DMS79 (cell line): ENCODE data around the gene HDAC4.

ENCODE experiments used
- DNase-seq: peaks from one replicate; lab custom pipeline; 2025; lab: John Stamatoyannopoulos, UW

The HDAC4 gene

DNA sequence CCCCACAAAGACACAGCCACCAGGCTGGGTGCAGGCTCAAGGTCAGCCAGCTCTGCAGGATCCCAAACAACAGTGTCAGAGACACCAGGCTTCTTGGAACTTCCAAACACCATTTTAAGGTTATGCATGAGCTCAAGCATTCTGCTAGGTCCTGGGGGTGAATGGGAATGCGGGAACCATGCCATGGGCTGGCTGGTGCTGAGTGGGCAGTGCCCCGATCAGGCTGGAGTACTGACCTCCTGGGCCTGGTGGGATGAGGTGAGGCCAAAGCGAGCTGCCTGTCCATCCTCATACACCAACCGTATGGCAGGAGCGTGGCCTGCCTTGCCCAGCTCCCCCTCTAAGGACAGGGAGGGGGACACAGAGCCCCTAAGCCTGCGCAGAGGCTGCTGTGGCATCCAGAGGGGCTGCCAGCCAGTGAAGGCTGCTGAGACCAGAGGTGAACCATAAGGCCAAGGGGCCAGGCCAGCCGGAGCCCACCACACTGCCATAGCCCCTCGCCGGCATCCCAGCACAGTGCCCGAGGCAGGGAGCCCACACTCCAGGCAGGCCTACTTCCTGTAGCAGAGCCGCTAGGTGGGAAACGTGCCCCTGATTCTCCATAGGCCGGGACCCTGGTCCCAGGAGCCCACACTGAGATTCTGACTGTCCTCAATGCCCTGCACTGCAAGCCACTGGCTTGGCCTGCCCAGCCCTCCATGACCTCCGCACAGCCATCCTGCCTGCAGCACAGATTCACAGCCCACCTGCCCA, 135.0 kb downstream of the HDAC4 start:
- no peak for DNase-seq

- no peak for DNase-seq
Observed at GRCh38 chr2:239264838-239265651, 135.8 kb downstream of the HDAC4 start.

- peak; percentile 6 for DNase-seq
Observed at GRCh38 chr2:239264492-239264837, 136.4 kb downstream of the HDAC4 start.

GRCh38 chr2:239263669-239264491, 136.9 kb downstream of the HDAC4 start:
- DNase-seq = no peak

DNA sequence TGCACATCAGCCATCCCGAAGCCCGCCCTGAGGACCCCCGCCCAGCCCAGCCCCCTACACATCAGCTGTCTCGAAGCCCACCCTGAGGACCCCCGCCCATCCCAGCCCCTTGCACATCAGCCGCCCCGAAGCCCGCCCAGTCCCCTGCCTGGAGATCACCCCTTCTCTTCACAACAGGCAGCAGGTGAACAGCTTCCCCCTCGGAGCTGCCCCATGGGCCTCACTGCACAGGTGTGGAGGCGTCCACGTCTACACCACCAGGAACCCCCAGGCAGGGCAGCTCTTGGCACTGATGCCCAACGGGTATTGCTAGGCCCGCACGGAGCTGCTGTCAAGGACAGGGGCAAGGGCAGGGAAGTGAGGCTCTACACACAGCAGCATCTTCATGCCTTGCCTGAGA, 137.6 kb downstream of the HDAC4 start:
- DNase-seq = no peak

GRCh38 chr2:239262484-239263230, 138.2 kb downstream of the HDAC4 start:
- no peak for DNase-seq

DNA sequence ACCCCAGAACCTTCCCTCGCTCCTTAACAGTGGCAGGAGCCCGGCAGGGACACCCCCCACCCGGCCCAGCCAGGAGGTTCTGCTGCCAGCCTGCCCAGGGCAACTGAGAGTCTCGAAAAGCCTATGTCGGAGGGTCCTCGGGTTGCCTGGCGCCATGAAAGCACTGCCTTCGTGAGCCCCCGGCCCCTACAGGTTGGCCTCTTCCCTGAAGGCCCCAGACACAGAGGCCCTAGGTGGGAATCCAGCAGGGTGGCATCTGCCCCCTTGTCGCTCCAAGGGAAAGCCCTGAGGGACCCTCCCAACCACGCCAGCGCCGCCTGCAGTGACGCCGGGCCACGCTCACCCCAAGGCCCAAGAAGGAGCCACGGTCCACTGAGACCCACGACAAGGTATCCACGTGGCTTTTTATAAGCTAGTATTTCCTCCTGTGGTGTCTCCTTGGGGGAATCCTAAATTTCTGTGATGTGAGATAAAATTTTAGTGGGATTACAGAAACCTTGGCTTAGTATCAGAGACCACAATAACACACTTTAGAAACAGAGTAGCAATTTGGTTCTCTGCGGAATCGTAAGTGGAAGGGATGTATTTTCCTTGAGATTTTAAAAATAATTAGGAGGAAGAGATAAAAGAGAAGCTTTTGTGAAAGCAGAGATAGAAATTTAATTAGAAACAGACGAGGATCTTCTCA, 138.9 kb downstream of the HDAC4 start:
- DNase-seq = no peak

DNA sequence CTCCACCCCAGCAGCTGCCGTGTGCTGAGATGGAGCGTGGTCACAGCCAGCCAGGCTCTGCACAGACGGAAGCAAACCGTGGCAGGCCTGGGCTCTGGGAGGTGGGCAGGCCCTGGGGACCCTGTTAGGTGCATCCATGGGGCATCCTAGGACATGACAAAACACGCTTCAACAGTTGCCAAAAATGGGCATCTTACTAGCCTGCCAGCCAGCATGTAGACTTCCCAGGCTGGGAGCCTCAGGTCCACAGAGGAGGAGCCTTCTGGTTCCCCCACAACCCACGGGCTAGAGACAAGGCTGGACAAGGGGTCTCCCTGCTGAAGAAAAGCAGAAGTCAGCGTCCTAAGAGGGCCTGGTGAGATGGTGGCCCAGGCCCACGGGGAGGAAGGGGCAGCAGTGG, 139.5 kb downstream of the HDAC4 start:
- DNase-seq = no peak

DNA sequence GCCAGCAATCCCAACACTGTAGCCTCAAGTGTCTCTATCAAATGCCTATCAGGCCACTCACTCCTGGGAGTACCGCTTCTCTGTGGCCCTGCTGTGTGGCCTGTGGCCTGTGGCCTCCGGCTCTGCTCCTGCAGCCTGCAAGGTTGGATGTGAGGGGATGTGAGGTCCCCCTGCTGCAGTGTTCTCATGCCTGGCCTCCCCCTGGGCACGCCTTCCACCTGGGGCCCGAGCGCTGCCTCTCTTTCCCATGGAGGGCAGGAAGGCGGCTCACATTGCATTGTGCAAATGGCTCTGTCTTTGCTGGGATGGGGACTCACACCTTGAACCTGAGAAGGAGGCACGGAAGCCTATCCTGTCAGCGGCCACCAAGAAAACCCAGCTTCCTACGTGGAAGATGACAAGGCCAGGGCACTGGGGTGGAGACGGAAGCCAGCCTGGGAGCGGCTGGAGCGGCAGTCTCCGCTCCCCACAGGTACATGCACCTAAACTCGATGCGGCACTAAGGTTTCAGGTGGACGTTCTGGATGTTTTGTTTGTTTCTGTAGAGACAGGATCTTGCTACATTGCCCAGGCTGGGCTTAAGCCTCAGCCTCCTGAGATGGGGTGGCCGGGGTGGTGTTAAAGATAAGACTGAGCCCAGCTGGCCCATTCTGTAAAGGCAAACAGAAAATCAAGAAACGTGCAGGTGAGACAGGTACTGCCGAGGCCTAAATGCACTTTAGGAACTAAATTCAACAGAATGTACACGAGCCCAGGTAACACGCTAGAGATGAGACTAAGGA, 140.1 kb downstream of the HDAC4 start:
- no peak for DNase-seq

DNA sequence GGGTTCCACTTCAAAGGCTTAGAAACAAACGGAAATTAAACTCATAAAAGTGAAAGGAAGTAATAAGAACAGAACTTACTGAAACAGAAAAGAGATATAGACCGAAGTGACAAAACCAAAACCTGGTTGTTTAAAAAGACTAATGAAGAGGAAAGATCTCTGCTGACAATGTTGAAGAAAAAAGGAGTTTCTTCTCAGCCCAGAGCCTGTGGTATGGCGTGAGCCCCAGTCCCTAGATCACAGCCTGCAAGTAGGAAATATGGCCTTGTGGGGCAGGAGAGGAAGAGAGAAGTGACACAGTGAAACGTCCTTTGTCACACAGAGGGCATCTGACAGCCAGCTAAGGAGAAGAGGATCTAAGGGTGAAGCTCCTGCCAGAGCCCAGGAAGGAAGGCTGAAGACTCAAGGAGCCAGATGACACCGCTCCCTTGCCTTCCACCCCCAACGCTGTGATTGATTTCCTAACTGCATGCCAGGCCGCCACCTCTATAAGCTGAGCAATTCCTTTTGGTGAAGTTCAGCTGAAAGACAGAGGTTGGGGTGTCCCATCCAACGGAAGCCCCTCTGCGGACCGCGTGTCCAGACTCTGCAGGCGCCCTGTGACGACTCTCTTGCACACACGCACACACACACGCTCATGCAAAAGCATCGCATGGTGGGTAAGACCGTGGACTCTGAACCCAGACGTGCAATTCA, 141.1 kb downstream of the HDAC4 start:
- no peak for DNase-seq

DNA sequence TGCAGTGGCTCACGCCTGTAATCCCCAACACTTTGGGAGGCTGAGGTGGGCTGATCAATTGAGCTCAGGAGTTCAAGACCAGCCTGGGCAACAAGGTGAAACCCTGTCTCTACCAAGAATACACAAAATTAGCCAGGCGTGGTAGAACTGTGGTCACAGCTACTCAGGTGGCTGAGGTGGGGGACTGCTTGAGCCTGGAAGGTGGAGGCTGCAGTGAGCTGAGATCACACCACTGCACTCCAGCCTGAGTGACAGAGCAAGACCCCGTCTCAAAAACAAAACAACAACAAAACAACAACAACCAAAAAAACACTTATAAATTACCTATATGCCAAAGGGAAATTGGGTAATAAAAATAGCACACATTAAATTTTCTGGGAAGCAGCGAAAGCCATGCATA, 141.6 kb downstream of the HDAC4 start:
- DNase-seq = no peak

DNA sequence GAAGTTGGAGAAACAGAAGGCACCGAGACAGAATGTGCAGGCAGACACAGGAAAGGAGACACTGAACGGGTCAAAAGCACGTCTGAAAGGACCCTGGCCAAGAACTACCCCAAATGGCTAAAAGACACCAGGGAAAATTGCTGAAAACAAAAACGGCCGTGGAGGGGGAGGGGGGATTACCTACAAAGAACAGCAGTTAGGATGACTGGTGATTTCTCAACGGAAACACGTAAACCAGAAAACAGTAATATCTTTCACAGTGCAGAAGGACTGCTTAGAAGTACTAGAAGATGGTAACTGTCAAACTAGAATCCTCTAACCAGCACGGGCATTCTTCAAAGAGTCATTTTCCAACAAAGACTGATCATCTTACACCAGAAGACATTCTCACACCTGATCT, 142.6 kb downstream of the HDAC4 start:
- no peak for DNase-seq

DNA sequence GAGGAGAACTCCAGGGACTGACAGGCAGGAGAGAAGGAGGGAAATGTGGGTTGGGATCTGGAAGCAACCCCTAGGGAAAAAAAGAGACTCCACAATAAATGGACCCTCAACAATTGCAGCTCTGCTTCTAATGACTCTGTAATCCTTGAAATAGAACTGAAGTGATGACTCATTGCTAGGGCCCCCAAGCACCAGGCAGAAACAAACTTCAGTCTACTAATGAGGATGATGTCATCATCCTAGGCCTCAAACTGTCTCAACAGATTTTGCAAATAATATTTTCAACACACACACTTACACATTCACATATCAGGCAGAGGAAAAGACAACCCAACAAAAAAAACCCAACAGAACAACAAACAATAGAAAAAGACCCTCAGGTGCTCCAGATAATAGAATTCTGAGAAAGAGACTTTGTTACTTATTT, 143.3 kb downstream of the HDAC4 start:
- peak; percentile 34 for DNase-seq

DNA sequence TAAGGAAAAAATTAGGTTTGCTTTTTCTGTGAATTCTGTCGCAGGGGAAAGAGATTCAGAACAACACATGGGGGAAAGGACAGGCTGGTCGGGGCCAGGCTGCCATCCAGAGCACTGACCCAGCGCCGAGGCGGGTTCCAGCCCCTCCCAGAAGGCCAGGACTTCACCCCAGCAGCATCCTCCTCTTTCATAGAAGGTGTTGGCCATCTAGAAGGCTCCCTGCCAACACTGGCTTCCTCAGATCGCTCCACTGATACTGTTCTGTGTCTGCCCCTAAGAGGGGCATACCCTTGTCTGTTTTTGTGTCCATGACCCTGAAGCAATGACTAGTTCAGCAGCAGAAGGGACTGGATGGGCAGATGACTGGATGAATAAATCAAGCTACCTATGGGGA, 144.5 kb downstream of the HDAC4 start:
- DNase-seq = no peak

- no peak for DNase-seq
Observed at GRCh38 chr2:239255628-239256349, 145.0 kb downstream of the HDAC4 start.

- no peak for DNase-seq
Observed at GRCh38 chr2:239255218-239255617, 145.6 kb downstream of the HDAC4 start.

- no peak for DNase-seq
Observed at GRCh38 chr2:239253701-239254436, 147.0 kb downstream of the HDAC4 start.

DNA sequence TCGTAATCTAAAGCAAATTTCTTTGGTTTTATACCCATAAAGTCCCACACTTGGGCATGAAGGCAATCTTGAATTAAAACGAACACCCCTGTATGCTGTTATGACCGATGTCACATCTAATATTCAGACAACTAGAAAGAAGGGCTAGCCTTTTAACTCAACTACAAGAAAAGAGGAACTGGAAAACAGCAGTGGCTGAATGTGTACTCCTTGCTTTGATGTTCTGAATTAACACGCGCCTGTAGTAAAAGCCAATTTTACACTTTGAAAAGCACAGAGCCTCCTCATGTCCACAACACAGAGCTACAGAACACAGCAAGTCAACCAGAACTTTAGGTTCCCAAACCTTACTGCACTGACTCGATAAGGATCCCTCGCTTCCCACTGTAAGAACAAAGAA, 147.6 kb downstream of the HDAC4 start:
- no peak for DNase-seq

DNA sequence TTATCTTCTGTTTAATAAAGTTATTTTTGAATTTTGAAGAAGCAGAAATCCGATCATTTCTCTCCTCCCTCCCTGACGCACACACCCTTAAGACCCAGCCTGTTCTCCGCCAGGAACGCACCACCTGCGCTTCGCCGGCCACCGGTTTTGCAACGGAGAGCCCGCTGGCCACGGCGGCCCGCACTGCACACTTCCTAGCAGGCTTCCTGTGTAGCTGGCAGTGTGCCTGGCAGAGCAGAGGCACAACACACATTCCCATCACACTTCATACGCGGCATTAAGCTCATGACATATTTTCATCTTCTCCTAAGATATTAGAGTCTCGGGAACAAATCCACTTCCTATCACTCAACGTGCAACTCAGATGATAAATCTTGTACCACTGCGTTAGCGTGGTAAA, 148.0 kb downstream of the HDAC4 start:
- no peak for DNase-seq
